AG09309 (cell line): Measurements from ENCODE around the gene LGR6.
"Not testable (repeated sequence)": the region's sequence is repeated elsewhere in the genome, so short reads cannot be mapped to it uniquely, and the experiment has no call there.

ENCODE experiments used
- DNase-seq: peaks from one replicate; pipeline ENCODE4 v3.0.0-alpha.2; 2010; ENCODE audit warnings: low read depth
- H3K4me3 ChIP-seq: 2 replicates; pipeline ENCODE4 v1.5.1; 2011; ENCODE audit warnings: mild to moderate bottlenecking, low read depth, low read length, moderate library complexity; ENCODE audit not compliant: control insufficient read depth
- CTCF ChIP-seq: IDR thresholded peaks from 2 replicates; pipeline ENCODE4 v1.5.1; 2011; ENCODE audit warnings: mild to moderate bottlenecking, low read depth, low read length, inconsistent platforms; ENCODE audit not compliant: insufficient read depth, control insufficient read depth; ENCODE audit errors: missing control alignments

LGR6 gene

GRCh38 chr1:202163281-202164270 is 30.0 kb upstream of the LGR6 start:
- TF ChIP-seq CTCF = no peak
- no peak for DNase-seq
- H3K4me3 ChIP-seq = no peak overlapping the region

- TF ChIP-seq CTCF = no peak
- no peak for DNase-seq
- H3K4me3 ChIP-seq = no peak overlapping the region
Observed at GRCh38 chr1:202164271-202165037, 29.1 kb upstream of the LGR6 start.

DNA sequence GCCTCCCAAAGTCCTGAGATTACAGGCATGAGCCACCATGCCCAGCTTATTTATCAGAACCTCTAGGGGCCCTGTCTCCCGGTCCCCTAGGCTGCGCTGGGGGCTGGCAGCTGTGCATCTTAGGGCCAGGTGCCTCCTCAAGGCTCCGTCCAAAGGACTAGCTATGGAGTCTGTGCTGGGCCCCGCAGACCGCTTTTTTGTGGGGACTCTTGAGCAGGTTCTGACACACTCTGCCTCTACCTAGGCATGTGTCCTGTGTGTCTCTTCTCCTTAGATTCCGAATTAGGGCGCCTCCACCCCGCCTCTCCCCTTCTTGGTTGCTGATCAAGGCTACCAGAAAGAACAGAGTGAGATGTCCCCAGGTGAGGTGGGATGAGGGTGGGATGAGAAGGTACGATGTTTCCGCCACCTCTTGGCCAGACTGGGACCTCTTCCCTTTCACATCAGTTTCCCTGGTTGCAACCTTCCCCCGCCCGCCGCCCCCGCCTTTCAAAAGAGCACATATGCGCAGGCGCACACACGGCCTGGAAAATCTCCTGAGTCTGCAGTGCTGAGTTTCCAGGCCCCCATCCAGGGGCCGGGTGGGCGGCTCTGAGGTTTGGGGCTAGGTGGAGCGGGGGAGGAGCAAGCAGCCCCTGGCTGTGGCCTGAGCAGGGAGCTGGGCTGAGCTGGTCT is 28.2 kb upstream of the LGR6 start:
- DNase-seq = no peak
- TF ChIP-seq CTCF = no peak
- H3K4me3 ChIP-seq = no peak overlapping the region

DNA sequence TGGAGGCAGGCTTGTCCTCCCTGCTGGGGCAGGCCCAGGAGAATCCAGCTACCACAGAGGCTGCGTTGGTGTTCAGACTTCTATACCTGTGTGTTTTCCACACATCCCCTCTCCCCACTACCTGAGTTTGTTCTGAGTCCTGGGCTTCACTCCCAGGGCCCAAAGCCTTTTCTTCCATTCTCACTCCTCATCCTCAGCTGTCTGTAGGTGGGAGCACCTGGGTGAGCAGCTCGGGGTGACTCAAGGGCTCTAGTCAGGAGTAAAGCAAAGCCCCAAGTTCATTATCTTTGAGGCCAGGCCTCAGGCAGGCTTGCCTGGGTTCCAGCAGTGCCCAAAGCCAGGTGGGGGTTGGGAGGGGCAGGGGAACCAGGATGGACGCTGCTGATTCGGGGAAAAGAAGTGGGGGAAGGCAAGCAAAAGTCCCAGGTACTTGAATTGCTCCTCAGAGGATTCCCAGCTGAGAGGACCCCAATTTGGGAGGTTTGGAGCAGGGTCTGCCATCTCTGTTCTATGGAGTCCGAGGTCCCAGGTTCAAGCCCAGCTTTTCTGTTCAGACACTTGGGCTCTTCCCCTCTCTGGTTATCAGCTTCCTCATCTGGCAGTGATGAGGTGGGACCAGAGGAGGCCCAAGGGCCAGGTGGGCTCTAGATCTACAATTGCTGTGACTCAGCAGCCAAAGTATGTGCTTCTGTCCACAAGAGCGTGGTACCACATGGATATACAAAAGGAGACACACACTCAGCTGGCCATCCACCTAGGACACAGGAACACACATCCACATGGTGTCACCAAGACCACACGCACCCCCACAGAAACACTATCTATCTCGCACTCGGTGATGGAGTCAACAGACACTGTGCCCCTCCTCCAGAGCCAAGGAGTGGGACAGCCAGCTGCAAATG is 27.4 kb upstream of the LGR6 start:
- no peak for TF ChIP-seq CTCF
- no peak overlapping the region for H3K4me3 ChIP-seq
- DNase-seq = no peak

GRCh38 chr1:202167054-202167453 is 26.5 kb upstream of the LGR6 start:
- H3K4me3 ChIP-seq, DNase-seq: not testable (repeated sequence)

DNA sequence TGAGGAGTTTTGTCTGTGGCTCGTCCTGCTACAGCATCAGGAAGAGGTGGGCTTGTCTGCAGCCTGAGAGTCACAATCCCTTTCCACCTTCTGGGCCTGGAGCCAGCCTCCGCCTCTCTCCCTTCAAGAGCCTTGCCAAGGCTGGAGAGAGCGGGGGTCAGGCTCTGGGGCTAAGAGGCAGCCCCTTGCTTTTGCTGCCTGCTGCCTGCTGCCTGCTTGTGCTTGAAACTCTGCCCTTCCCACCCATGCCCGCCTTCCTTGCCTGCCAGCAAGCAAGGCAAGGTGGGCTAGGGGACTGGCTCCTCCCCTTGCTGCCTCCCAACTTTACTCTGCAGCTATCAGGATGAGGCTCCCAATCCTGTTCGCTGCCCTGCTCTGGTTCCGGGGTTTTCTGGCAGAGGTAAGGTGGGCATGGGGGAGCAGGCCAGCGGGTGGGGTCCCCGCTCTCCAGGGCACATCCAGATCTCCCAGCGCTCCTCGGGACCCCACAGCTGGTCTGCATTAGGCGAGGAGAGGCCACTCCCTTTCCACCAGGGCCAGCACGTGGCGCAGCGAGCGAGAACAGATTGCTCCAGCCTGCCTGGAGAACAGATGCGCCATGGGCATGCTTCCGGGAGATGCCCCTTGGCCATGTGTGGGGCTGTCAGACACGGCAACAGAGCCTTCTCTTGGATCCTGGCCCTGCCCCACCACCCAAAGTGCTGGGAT is 25.7 kb upstream of the LGR6 start:
- H3K4me3 ChIP-seq = no peak overlapping the region
- DNase-seq = no peak
- no peak for TF ChIP-seq CTCF
